HG03095 (cell line): Measurements from ENCODE around the gene ATF5.

Source experiments
- ATAC-seq: cut with Tn5 transposase; IDR thresholded peaks from one replicate; pipeline ENCODE4 v1.9.1; 2021; ENCODE audit warnings: moderate library complexity; ENCODE audit not compliant: unreplicated experiment

ATF5 gene

DNA sequence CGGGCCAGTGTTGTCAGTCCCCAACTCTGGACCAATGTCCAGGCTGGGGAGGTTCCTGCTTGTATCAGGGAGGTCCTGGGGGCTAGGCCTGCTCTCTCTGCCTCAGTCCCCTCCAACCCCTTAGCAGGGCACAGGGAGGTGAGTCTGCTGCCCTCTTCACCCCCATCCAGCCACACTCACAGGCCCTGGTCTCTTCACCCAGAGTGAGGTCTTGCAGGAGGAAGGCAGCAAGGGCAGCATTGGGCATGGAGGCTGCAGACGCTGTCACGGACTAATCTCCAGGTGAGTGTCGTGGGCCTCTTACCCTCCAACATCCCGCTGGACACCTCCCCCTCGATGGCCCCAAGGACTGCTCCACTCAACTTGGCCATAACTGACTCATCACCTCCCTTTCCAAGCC is 43.8 kb downstream of the ATF5 start:
- no peak for ATAC-seq

DNA sequence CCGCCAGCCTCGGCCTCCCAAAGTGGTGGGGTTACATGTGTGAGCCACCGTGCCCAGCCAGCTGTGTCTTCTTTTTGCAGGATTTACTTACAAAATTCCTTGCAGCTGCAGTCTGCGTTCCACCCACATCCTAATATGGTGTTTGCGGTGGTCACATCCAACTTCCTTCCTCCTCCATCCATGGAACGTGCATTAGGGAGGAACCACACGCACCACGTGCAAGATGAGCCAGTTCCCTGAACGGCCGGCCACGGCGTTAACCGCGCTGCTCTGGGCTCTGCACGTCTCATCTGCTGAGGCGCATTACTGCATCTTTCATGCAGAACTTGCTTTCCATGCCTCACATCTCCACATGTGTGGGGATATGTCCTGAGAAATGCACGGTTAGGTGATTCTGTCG is 45.0 kb downstream of the ATF5 start:
- no peak for ATAC-seq

DNA sequence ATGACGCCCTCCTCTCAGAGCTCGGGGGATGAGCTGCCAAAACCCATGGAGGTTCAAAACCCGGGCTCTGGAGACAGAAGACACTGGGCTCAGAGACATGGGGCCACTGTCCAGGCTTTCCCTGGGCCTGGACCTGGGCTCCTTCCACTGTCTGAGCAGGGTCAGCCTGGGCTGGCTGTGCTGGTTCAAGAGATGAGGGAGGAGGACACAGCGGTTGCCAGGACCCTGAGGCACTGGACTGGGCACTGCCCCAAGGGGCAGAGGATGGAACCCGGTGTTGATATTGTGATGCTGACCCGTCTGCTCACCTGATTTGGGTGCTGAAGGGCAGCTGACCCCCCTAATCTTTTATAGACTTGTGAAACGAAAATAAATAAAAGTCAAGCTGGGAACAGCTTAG is 46.0 kb downstream of the ATF5 start:
- ATAC-seq = no peak

DNA sequence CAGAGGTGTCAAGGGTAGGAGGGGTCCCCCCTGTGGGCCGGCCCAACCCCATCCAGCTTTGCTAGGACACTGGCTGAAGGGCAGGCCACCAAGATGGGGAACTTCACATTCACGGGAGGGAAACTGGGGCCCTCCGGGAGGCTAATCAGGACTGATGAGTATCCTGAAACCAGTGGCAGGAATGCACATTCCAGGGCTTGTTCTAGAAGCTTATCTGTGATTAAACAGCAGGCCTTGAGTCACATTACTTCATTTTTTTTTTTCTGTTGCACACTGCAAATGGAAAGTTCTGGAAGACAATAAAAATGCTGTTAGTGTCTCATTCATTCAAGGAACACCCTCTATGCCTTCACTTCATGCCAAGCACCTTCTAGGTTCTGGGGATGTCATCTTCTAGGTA is 47.5 kb downstream of the ATF5 start:
- no peak for ATAC-seq

DNA sequence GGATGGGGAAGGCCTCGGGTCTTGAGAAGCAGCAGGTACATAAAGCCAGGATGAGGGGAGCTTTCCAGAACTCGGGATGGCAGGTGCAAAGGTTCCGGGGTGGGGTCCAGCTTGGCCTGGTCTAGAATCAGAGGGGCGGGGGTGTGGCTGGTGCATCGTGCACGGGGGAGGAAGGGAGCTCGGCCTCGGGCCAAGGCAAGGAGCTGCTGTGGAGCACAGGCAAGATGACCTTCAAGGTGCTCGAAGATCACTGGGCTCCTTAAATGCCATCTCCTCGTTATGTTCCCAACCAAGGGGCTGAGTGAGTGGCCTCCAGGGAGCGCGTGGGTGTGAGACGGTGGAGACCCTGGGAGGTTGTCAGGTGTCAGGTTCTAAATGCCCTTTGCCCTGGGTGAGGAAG is 48.1 kb downstream of the ATF5 start:
- ATAC-seq = no peak

DNA sequence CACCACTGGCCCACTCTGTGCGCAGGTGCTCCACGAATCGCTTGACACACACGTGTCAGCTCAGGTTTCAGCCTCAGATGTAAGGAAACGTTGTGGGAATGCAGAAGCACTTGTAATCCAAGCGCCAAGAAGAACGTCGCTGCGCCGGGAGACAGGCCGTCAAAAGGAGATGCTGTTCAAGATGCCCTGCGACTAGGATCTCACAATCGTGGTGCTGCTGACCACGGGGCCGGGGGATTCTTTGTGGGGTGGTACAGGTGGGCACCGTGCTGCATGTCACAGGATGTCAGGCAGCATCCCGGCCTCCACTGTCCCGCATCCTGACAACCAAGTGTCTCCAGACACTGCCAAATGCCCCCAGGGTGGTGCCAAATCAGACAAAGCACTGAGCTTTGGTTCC is 48.9 kb downstream of the ATF5 start:
- no peak for ATAC-seq

DNA sequence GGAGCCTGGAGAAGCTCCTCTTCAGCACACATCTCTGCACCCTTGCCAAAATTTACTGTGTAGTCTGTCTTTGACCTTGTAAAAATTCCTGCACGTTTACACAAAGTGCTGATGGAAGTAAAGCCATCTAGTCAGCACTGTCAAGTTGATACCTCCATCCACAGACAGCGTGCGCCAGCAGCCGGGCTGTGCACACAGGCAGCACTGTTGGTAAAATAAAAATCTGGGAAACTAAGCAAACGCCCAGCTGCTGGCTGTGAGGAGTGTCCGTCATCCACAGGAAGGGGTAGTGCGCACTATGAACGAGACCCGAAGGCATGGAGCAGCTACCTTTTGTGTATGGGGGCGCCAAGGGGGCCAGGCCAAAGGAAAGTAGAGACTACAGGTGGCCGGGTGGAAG is 49.3 kb downstream of the ATF5 start:
- ATAC-seq = no peak

DNA sequence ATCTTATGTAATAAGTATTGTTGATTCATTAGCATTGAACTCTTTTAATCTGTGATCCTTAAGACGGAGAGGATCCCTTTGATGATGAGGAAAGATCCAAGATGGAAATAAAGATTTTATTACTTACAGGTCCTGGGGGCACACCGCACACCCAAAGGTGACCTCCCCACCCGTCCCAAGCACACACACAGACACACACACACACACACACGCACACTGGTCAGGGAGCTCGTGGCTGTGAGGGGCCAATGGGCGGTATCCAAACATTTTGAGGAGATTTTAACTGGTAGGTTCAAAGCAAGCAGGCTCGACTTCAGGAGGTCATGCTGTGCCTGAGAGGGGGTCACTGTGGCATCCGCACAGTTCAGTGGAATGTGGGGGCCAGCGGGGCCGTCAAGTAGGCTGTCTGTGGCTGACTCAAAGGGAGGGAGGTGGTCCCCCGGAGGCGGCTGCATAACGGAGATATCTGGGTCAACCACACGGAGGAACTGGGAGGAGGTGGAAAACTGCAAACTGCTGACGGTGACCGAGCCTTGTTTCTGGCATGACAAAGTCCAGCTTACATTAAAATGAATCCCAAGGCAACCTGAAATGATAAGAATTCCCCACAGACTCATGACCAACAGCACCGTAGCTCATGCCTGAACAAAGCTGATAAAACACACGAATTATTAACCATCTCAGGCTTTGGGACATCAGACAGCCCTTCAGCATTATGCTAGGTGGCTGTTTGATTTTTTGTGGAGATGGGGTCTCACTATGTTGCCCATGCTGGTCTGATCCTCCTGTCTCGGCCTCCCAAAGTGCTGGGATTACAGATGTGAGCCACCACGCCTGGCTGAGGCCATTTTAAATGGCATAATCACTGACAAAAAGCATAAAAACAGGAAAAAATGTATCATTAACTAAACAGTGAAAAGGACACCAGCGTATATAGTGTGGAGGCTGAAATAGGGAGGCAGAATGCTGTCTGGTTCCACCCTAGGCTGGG is 52.9 kb downstream of the ATF5 start:
- ATAC-seq = no peak
